Ovary (tissue), 9 donors: ENCODE results near the gene CCDC149. TPM values are rescaled to one million over a fixed set of nuclear protein-coding genes. Genes with fewer than 3 reads are reported as not detected.

ENCODE experiments used
- DNase-seq, 5 donors: peaks; one replicate each; pipeline ENCODE4 v3.0.0-alpha.2; 2019 to 2020
- H3K27ac ChIP-seq, 2 donors: fragments of 200-600 bp; one replicate each; pipeline versions ENCODE4 v1.5.1 to v1.8.0; 2019 to 2022
- H3K27me3 ChIP-seq: fragments of 200-600 bp; one replicate; pipeline ENCODE4 v1.8.0; 2022
- H3K36me3 ChIP-seq: fragments of 200-600 bp; sonication (generic); one replicate; pipeline ENCODE4 v1.5.1; 2019
- H3K4me1 ChIP-seq: one replicate; pipeline ENCODE4 v1.8.1; 2013; ENCODE audit warnings: mild to moderate bottlenecking, moderate library complexity; ENCODE audit not compliant: insufficient read depth
- H3K4me3 ChIP-seq: fragments of 200-600 bp; sonication (generic); one replicate; pipeline ENCODE4 v1.5.1; 2017
- H3K9me3 ChIP-seq, 2 donors: fragments of 200-600 bp in 1 of 2; sonication (generic) in 1 of 2; one replicate each; pipeline versions ENCODE4 v1.5.1 to v1.8.1; 2013 to 2019; ENCODE audit warnings: mild to moderate bottlenecking in 1 of 2, moderate library complexity in 1 of 2
- CTCF ChIP-seq, 3 donors: fragments of 450-650 bp in 2 of 3; fragments of 200-600 bp in 1 of 3; IDR thresholded peaks; one replicate each; pipeline versions ENCODE4 v1.5.1 to v1.8.0; 2016 to 2022; ENCODE audit warnings: antibody characterized with exemption in 3 of 3, mild to moderate bottlenecking in 1 of 3
- EP300 ChIP-seq: sonication (generic); formaldehyde crosslinking; IDR thresholded peaks from one replicate; pipeline ENCODE4 v1.6.1; 2017; ENCODE audit warnings: antibody characterized with exemption
- POLR2A ChIP-seq: fragments of 450-650 bp; IDR thresholded peaks from one replicate; pipeline ENCODE4 v1.6.1; 2017; ENCODE audit warnings: antibody characterized with exemption, mild to moderate bottlenecking, moderate library complexity
- WGBS, 3 donors: extraction: QIAGEN DNeasy Blood & Tissue Kit in 1 of 3; methylation state at CpG; one replicate each; pipeline versions ENCODE4 v1.1.5 to v1.1.7; 2013 to 2017; 5-methylcytosine and 5-hydroxymethylcytosine counted together
- intact Hi-C, 4 donors: fragments of 100-400 bp; cut with DNase I; formaldehyde crosslinking; loops; one replicate each; pipeline versions ENCODE4 v1.11.0 to v1.15.1; 2022 to 2023
- polyA plus RNA-seq, 2 donors: library from polyadenylated mRNA; stranded (reverse); fragments of 200-250 nt in 1 of 2; fragments of 350-450 nt in 1 of 2; fragmentation: Illumina TruSeq in 1 of 2; extraction: RNeasy Lipid Tissue Mini Kit (QIAGEN cat#74804) in 1 of 2; gene quantifications; one replicate each; pipeline ENCODE4 v1.2.3, GENCODE V29; 2013 to 2014
- total RNA-seq, 7 donors: library from RNA; depleted of rRNA in 2 of 7; stranded (reverse); fragments of >200 nt in 2 of 7; fragmentation: NEBNext Ultra II Directional in 3 of 7; extraction: Animal tissue kit (Norgen Biotek cat#: 25700) in 3 of 7; gene quantifications; one replicate each; pipeline versions ENCODE4 v1.1.0 to v1.2.4, GENCODE V29; 2016 to 2023
- donor health status: DM: no; HTN: no; CAD: no; lungs with moderate emphysema.
- donor health status: DM: no; HTN: no; CAD: no.
- donor health status: Bipolar disorder and iron deficiency.
- donor health status: DM: yes; HTN: yes; CAD: no.
- donor health status: DM: no; HTN: no; CAD: no.
- donor health status: DM: yes; HTN: yes; CAD: no.

Gene CCDC149
- total and polyA plus RNA-seq, 9 donors = 6.2 to 21.7 (median 17.5) TPM

GRCh38 chr4:24805067-24805466, 107.8 kb downstream of the CCDC149 start:
- WGBS, 3 donors = 83 to 94% (median 87%) methylated on average over 5 of the region's 5 CpGs
- intact Hi-C loops = no loop called here
- H3K27ac ChIP-seq = no peak overlapping the region

GRCh38 chr4:24802648-24803047, 110.2 kb downstream of the CCDC149 start:
- intact Hi-C loops = no loop called here
- TF ChIP-seq EP300 = no peak
- TF ChIP-seq POLR2A = no peak
- no peak for TF ChIP-seq CTCF (IDR thresholded peaks at IDR 0.05)
- 61 to 80% (median 65%) methylated on average over 6 of the region's 6 CpGs for WGBS, 3 donors
- H3K4me1 ChIP-seq = peaks cover 4% of the 10 kb centered on the region
- no peak for DNase-seq
- H3K27me3 ChIP-seq = no peaks in the 10 kb centered on the region
- H3K9me3 ChIP-seq = no peaks in the 10 kb centered on the region
- H3K4me3 ChIP-seq = no peak overlapping the region
- no peak overlapping the region for H3K27ac ChIP-seq
- no peaks in the 10 kb centered on the region for H3K36me3 ChIP-seq

More at GRCh38 chr4:24805067-24805466, 107.8 kb downstream of the CCDC149 start:
- H3K9me3 ChIP-seq = no peaks in the 10 kb centered on the region
- H3K4me1 ChIP-seq = peaks cover 4% of the 10 kb centered on the region
- no peaks in the 10 kb centered on the region for H3K36me3 ChIP-seq
- H3K4me3 ChIP-seq = no peak overlapping the region
- no peak for DNase-seq
- H3K27me3 ChIP-seq = no peaks in the 10 kb centered on the region
- TF ChIP-seq POLR2A (no peak), CTCF (IDR thresholded peaks at IDR 0.05) (no peak), EP300 (no peak)

GRCh38 chr4:24801136-24801855, 111.5 kb downstream of the CCDC149 start:
- H3K27me3 ChIP-seq = no peaks in the 10 kb centered on the region
- WGBS, 3 donors = 63 to 69% (median 69%) methylated on average over 10 of the region's 10 CpGs
- no peaks in the 10 kb centered on the region for H3K9me3 ChIP-seq
- intact Hi-C loops = no loop called here
- H3K4me3 ChIP-seq = peak overlapping the region; percentile 28
- H3K36me3 ChIP-seq = no peaks in the 10 kb centered on the region
- no peak for TF ChIP-seq EP300
- TF ChIP-seq CTCF (IDR thresholded peaks at IDR 0.05) = no peak
- TF ChIP-seq POLR2A = no peak
- no peak for DNase-seq
- peaks cover 4% of the 10 kb centered on the region for H3K4me1 ChIP-seq
- no peak overlapping the region for H3K27ac ChIP-seq

GRCh38 chr4:24800325-24800895, 112.4 kb downstream of the CCDC149 start:
- H3K36me3 ChIP-seq = no peaks in the 10 kb centered on the region
- DNase-seq = peak in 4 of 5 donors; percentile 24 to 62 (median 32)
- intact Hi-C loops = no loop called here
- 11 to 13% (median 13%) methylated on average over 25 of the region's 25 CpGs for WGBS, 3 donors
- no peaks in the 10 kb centered on the region for H3K9me3 ChIP-seq
- peak overlapping the region; percentile 28 for H3K4me3 ChIP-seq
- TF ChIP-seq POLR2A (no peak), CTCF (IDR thresholded peaks at IDR 0.05) (no peak), EP300 (no peak)
- no peaks in the 10 kb centered on the region for H3K27me3 ChIP-seq
- peaks cover 9% of the 10 kb centered on the region for H3K4me1 ChIP-seq
- no peak overlapping the region for H3K27ac ChIP-seq
